HG03060 (cell line): ENCODE data around the gene TBC1D4.
"Not testable (repeated sequence)": the region's sequence is repeated elsewhere in the genome, so short reads cannot be mapped to it uniquely, and the experiment has no call there.

Experiments used
- ATAC-seq: cut with Tn5 transposase; IDR thresholded peaks from one replicate; pipeline ENCODE4 v1.9.1; 2021; ENCODE audit warnings: low read depth, moderate number of reproducible peaks; ENCODE audit not compliant: unreplicated experiment

Gene TBC1D4

DNA sequence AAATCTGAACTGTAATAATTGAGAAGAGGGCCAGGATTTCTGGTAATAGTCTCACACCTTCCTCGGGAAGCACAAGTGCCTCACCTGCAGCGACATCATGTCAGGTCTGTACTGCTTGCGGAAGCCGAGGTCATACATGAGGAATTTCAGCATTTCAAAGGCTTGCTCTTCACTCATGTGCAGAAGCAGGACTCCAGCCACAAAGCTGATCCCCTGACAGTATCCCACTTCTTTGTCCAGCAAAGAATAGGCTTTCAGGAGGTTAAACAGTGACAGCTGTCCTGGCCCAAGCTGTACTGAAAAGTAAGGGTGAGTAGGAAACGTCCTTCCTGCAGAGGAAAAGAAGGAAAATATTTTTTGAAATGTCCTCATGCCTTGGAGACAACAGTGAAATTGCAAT, 182.7 kb downstream of the TBC1D4 start:
- ATAC-seq: no peak

DNA sequence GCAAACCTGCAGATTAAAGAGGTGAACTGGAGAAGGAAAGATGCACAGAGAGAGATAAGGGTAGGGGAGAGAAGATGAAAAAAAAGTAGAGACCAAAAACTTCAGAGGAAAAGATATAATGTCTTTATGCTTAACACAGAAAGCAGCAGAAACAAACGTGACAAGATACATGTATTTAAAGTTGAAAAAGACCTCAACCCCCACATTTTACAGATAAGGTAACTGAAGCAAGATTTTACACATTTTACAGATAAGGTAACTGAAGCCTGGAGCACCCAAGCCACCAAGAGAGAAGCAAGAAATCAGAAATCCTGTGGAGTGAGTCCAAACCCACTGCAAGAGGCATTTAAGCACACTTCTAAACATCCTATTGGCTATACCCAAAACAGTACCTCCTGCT, 185.3 kb downstream of the TBC1D4 start:
- ATAC-seq: no peak

DNA sequence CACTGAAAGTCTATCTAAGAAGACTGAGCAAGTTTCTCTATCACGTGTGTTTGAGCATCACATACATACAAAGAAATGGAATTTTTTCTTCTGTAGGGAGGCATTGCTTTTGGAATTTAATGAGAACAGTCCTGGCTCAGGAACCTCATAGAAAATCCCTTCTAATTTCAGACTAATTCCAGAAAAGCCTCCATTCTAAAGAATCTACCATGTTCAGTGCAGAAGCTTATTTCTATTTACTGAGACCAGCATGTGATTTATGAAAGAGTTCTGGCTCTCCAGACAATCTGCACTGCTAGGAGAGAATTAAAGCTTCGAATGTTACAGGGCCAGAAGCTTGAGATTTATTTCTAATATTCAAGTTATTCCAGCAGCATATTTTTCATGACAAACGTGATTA, 186.8 kb downstream of the TBC1D4 start:
- ATAC-seq: no peak

DNA sequence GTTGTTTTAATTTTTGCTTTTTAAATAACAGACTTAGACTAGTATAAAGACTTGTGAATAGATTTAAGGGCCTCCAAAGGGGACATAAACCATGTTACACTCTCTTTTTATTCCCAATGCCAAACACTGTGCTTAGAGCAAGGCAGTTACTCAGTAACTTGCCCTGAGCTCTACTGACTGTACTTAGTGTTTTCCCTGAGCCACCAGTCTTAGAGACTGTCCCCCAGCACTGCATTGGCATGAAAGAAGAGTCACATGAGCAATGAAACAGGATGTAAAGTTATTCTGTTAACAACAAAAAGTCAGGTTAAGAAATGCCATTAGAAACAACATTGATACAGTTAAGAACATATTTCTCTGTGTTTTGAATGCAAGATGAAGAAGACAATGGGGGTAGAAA, 187.9 kb downstream of the TBC1D4 start:
- ATAC-seq: no peak

DNA sequence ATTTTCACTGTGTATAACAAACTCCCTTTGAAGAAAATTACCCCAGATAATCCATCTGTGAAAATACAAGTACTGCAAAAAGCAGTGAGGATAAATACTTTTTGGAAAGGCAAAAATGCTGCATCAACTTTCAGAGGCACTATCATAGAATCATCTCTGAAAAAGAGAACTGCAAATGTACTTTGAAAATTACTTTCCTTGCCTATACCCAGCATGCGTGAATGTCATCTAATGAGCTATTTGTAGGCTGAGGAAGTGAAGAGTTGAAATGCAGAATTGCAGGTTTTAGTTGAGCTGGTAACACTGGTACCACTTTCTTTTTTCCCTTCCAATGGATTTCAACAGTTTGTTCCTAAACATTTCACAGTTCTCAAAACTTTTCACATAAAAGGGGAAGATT, 196.7 kb downstream of the TBC1D4 start:
- no peak for ATAC-seq

DNA sequence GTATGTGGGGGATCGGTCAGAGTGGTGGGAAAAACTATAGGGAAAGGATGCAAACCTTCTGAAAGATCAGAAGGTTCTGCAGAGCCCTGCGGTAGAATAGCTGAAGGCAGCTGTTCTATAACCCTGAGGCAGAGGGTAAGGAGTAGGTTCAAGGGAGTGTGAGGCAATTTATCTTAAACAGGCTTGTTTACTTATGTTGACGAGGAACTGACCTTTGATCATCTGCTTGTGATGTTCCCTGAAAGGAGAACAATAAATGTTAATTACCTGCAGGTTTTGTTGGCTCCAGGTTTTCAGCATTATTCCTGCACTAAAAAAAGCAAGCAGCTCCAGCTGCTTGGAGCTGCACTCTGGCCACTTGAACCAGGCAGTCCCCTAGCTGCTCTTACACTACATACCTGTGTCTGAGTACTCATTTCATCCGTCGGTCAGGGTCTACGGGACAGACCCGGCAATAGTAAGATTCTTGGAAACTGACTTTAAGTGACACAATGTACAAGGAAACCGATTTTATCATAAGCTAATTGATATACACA, 202.1 kb downstream of the TBC1D4 start:
- ATAC-seq: no peak

DNA sequence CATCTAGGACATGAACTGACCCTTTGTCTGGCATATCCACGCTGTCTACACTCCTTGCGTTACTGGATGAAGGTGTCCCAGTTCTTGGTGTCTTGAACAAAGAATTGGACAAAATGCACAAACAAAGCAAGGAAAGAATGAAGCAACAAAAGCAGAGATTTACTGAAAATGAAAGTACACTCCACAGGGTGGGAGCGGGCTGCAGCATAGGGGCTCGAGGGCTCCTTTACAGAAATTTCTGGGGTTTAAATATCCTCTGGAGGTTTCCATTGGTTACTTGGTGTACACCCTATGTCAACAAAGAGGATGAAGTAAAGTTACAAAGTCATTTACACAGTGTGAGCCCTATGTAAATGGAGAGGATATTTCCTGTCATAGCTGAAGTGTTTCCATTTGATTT, 208.3 kb downstream of the TBC1D4 start:
- ATAC-seq: not testable (repeated sequence)

DNA sequence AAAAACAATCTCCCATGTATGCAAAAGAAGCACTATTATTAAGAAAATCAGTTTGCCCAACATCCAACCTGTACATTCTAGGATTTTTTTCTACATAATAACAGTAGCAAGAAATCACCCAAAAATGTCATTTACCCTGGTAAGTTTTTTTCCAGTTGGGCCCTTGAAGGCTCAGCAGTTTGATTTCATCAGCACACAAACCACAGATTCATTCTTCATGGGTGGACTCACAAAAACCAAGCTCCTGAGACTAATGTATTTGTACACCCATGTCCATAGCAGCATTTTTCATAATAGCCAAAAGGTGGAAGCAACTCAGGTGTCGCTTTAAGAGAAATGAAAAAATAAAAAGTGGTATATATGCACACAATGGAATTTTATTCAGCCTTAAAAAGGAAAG, 210.1 kb downstream of the TBC1D4 start:
- ATAC-seq: no peak

DNA sequence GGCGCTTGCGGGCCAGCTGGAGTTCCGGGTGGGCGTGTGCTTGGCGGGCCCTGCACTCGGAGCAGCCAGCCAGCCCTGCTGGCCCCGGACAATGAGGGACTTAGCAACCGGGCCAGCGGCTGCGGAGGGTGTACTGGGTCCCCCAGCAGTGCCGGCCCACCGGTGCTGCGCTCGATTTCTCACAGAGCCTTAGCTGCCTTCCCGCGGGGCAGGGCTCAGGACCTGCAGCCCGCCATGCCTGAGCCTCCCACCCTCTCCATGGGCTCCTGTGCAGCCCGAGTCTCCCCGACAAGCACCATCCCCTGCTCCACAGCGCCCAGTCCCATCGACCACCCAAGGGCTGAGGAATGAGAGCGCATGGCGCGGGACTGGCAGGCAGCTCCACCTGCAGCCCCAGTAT, 213.5 kb downstream of the TBC1D4 start:
- not testable (repeated sequence) for ATAC-seq

DNA sequence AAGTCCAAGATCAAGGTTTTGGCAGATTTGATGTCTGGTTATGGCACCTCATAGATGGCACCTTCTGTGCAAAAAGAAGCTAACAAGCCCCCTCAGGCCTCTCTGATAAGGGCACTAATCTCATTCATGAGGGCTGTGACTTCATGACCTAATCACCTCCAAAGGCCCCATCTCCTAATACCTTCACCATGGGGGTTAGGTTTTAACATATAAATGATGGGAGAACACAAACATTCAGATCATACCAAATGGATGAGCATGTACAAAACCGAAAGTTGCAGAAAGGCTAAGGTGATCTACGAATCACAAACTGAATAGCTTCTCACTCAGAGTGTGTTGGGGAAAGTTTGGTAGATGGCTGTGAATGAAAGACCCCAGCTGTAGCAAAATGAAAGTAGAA, 217.4 kb downstream of the TBC1D4 start:
- no peak for ATAC-seq

DNA sequence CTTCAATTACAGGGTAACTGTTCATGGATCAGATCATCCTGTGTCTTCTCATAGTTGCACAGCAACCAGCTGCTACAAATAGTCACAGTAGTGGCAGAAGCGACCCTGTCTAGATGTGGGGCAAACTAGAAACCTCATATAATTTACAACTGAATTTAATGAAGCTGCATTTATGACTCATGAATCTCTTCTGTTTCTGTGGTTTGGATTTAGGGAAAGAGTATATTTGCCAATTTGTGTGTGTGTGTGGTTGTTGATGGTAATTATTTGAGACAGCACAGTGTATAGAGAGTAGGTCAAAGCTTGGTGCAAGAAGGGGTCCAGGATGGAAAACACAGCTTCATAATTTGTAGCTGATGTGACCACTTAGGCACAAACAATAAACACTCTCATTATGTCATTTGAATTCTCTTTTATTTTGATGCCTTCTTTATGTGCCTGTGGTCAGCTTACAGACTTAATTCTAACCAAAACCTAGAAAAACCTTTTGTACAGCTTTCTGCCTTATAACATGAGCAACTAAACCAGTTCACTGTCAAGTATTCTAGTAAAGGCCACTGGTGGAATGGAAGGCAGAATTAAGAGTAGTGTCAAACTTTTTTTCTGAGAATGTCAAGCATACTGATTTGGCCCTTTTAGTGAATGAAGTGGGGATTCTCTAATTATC, 218.1 kb downstream of the TBC1D4 start:
- no peak for ATAC-seq

DNA sequence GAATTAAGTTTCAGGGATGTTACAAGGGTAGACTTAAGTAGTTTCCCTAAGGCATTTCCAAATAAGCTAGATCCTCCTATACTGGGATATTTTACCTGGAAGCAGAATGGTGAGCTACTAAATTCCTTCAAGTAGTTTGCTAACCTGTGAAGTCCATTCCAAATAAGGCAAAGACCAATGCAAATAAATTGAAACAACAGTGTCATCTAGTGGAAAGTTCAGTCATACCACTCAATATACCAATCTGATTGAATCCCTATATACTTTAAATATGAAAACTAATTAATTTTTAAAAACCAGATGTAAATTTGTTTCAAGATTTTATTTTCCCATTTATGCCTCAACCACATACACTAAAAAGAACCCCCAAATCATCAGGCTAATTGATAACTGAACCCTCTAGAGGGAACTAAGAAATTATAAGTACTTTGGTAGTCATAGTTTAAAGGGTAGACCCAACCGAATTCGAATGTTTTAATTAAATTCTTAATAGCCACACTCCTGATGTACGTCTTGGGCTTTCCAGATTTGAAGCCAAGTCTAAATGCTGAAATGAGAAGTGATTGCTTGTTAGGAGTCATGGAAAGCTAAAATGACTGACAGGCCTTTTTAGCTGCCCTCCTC, 223.7 kb downstream of the TBC1D4 start:
- ATAC-seq: peak; percentile 72

DNA sequence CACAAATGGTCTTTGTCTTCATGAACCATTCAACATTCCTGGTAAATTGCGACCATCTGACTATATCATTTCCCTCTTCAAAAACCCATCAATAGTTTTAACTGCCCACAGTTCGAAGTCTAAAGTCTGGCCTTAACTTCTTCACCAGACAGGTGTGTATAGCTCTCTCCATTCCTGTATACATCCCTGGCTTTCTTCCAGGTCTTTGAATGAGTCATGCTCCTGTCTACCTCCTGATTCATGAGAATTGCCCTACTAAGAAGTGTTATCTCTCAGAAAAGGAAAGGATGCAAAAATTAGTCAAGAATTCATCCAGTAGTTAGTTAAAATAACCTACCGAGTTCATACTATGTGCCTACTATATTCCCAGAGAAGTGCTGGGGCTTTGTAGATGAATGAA, 225.0 kb downstream of the TBC1D4 start:
- no peak for ATAC-seq

DNA sequence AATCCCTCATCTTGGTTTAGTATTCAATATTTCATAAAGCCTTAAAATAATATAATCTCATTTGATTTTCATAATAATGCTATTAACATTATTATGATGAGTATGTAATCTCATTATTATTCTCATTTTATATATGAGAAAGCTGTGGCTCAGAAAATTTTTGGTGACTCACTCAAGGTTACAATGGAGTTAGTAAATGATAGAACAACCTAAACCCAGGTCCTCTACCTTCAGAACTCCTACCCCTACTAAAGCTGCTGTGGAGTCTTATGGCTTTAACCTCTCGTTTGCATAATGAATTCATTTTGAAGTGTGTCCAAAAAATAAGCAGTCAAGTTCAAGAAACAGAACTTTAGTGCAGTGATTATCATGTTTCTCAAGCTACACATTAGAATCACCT, 226.3 kb downstream of the TBC1D4 start:
- no peak for ATAC-seq

DNA sequence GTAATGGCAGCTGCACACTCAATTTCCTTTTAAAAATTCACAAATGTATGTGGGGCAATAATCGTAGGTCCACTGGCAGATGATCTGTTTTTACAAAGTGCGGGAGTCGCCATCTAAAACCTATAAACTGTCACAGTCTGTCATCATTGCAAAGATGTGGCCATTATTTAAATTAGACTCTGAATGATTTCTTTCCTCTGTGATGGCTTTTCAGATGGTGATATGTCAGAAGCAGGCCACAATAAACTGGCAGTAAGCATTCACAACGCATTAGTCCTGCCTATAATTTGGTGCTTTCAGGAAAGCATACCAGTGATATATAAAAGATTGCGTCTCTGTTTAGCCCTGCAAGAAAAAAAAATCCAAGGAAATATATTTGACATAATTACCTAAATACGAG, 226.8 kb downstream of the TBC1D4 start:
- ATAC-seq: no peak

DNA sequence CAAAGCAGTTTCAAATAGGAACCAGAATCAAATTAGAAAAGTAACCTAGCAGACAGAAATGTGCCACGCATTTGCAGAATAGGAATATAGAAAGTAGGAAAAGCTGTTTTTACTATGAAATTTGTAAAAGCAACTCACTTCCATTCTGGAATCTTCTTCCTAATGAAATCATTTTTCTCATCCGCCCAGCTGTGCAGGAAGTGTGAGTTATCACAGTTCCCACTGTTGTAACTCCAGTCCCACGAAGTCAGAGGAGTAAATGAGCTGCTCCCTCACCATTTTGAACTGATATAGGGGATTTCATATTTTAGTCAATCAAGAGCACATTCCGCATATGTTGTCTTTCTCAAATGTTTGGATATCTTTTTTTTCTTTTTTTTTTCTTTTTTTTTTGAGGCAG, 230.8 kb downstream of the TBC1D4 start:
- no peak for ATAC-seq

DNA sequence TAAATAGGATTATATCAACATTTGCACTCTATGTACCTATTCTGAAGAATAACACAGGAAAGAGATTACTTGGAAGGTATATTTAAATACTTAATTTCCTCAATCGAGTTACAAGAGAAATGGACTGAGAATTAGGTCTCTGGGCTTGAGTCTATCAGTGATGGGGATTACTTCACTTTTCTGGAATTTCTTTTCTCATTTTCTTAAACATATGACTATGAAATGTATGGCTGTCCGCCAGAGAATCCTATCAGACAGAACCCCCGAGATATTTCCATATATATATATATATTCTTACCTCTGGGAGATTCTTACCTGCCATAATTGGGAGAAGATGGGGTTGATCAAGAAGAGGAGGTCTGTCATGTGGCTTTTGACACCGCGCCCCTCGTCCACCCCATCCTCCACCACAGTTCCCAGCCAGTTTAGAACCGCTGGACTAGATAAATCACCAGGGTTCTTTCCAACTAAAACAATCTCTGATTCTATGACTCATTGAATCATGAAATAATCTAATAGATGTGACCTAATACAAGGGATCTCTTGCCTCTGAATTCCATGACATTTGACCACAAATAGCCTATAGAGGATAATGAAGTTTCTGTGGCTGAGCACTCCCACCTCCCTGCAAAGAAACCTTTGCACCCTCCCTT, 231.3 kb downstream of the TBC1D4 start:
- no peak for ATAC-seq

DNA sequence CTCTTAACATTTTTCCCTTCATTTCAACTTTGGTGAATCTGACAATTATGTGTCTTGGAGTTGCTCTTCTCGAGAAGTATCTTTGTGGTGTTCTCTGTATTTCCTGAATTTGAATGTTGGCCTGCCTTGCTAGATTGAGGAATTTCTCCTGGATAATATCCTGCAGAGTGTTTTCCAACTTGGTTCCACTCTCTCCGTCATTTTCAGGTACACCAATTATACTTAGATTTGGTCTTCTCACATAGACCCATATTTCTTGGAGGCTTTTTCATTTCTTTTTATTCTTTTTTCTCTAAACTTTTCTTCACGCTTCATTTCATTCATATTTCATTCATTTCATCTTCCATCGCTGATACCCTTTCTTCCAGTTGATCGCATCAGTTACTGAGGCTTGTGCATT, 236.4 kb downstream of the TBC1D4 start:
- ATAC-seq: not testable (repeated sequence)

DNA sequence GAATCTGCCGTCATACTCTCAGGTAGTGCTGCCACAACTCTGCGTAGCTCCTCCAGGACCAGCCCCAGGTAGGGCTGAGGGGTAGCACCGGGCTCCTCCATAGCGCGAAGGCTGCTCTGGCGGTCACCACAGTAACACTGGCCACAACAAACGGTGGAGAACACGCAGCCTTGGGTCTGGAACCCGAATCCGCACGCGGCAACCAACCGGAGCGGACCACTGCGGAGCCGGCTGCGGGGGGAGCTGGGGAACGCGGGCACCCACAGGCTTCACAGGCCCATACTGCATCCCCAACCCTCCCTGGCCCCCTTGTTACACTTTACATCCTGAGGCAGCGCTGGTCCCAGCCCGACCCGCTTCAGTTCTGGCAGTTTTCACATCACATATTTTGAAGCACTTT, 241.7 kb downstream of the TBC1D4 start:
- ATAC-seq: not testable (repeated sequence)

DNA sequence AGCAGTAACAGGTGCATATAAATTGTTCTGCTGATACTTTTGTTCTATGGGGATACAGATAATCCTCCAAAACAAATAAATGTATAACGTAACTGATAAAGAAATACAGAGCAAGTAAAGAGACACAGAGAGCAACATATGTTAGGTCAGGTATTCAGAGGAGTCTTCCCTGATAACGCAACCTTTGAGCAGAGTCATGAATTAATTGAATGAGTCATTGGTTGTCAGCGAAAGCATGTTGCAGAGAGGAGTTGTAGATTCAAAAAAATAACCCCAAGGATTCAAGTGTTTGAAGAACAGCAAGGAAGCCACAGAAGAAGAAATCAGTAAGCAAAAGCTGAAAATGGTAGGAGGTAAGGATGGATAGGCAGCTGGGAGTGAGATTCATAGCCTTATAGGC, 245.2 kb downstream of the TBC1D4 start:
- no peak for ATAC-seq
